Measurements from ENCODE around the gene ZFHX2. TPM values are rescaled to one million over a fixed set of nuclear protein-coding genes. Genes with fewer than 3 reads are reported as not detected.
"Not testable (repeated sequence)": the region's sequence is repeated elsewhere in the genome, so short reads cannot be mapped to it uniquely, and the experiment has no call there.

The ZFHX2 gene
- total RNA-seq, 4 donors from 2014 or later = 0.19 to 0.49 (median 0.27) TPM

GRCh38 chr14:23537351-23538049 lies 14.1 kb downstream of the ZFHX2 start:
- intact Hi-C loops (cut with DNase I; ENCODE audit: low total_unique reads) = no loop called here
- H3K4me3 ChIP-seq (ENCODE audit: low read depth, poor library complexity, severe bottlenecking) = no peak overlapping the region
- no peak for DNase-seq (ENCODE audit: low spot score in 2 of 2)
- 54 to 60% methylated on average over 13 of the region's 13 CpGs for WGBS, 2 donors
- TF ChIP-seq CTCF (IDR thresholded peaks at IDR 0.05) (no peak), POLR2A (IDR thresholded peaks at IDR 0.05) (no peak)

GRCh38 chr14:23536906-23537305 lies 14.7 kb downstream of the ZFHX2 start:
- 85 to 86% methylated on average over 6 of the region's 6 CpGs for WGBS, 2 donors
- H3K4me3 ChIP-seq (ENCODE audit: low read depth, poor library complexity, severe bottlenecking); DNase-seq (ENCODE audit: low spot score in 2 of 2); intact Hi-C loops (cut with DNase I; ENCODE audit: low total_unique reads): not testable (repeated sequence)

GRCh38 chr14:23536494-23536893 lies 15.1 kb downstream of the ZFHX2 start:
- intact Hi-C loops (cut with DNase I; ENCODE audit: low total_unique reads) = no loop called here
- DNase-seq (ENCODE audit: low spot score in 2 of 2) = no peak
- WGBS, 2 donors = 86 to 89% methylated on average over 2 of the region's 2 CpGs
- H3K4me3 ChIP-seq (ENCODE audit: low read depth, poor library complexity, severe bottlenecking) = no peak overlapping the region
- TF ChIP-seq CTCF (IDR thresholded peaks at IDR 0.05) (no peak), POLR2A (IDR thresholded peaks at IDR 0.05) (no peak)

GRCh38 chr14:23535943-23536342 lies 15.6 kb downstream of the ZFHX2 start:
- H3K4me3 ChIP-seq (ENCODE audit: low read depth, poor library complexity, severe bottlenecking) = no peak overlapping the region
- WGBS, 2 donors = 83 to 90% methylated on average over 4 of the region's 4 CpGs
- intact Hi-C loops (cut with DNase I; ENCODE audit: low total_unique reads) = no loop called here
- TF ChIP-seq CTCF (IDR thresholded peaks at IDR 0.05) (no peak), POLR2A (IDR thresholded peaks at IDR 0.05) (no peak)
- no peak for DNase-seq (ENCODE audit: low spot score in 2 of 2)

GRCh38 chr14:23533652-23534435 lies 17.7 kb downstream of the ZFHX2 start:
- intact Hi-C loops (cut with DNase I; ENCODE audit: low total_unique reads) = no loop called here
- WGBS, 2 donors = 94 to 99% methylated on average over 8 to 16 of the region's 16 CpGs

More at GRCh38 chr14:23533652-23534435, 17.7 kb downstream of the ZFHX2 start:
- no peak overlapping the region for H3K4me3 ChIP-seq (ENCODE audit: low read depth, poor library complexity, severe bottlenecking)
- TF ChIP-seq POLR2A (IDR thresholded peaks at IDR 0.05) (no peak), CTCF (IDR thresholded peaks at IDR 0.05) (no peak)
- no peak for DNase-seq (ENCODE audit: low spot score in 2 of 2)
